NCI-H1105 (cell line): ENCODE data around the gene RASSF3.
"Not testable (repeated sequence)": the region's sequence is repeated elsewhere in the genome, so short reads cannot be mapped to it uniquely, and the experiment has no call there.

ENCODE experiments used
- DNase-seq: peaks from one replicate; lab custom pipeline; 2025; lab: John Stamatoyannopoulos, UW

Gene RASSF3

DNA sequence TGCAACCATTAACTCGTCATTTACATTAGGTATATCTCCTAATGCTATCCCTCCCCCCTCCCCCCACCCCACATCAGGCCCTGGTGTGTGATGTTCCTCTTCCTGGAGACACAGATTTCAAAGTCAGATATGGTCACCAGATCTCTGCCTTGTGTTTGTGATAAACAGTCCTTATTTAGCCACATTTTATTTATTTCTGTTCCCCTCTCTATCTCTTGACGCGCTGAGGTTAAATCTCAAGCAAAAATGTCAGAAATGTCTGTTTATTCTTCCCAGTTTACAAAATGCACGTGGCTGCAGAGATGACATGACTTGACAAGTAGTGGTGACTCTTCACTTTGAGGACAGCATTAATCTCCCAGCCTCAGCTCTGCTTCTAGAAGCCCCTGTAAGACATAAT, 11.5 kb upstream of the RASSF3 start:
- DNase-seq = no peak

DNA sequence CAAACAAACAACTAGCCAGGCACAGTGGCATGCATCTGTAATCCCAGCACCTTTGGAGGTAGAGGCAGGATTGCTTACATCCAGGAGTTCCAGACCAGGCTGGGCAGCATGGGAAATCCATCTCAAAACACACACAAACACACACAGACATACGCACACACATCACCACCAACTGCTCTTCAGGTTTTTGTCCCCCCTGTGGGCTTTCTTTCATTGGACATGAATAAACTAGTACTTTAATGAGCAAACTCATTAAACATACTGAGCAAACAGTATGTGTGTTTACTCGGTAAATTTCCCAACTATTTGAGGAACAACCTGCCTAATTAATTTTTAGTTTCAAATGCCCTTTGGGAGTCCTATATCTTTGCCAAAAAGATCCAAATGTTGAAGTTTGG, 10.1 kb upstream of the RASSF3 start:
- peak; percentile 74 for DNase-seq

GRCh38 chr12:64603183-64603841, 7.0 kb upstream of the RASSF3 start:
- no peak for DNase-seq

GRCh38 chr12:64608901-64609535, 1.3 kb upstream of the RASSF3 start:
- DNase-seq = no peak

GRCh38 chr12:64609536-64610078, 688 bp upstream of the RASSF3 start:
- DNase-seq = no peak

- peak; percentile 35 for DNase-seq
Measured at GRCh38 chr12:64610660-64611340, 505 bp downstream of the RASSF3 start.

- DNase-seq = no peak
Measured at GRCh38 chr12:64611341-64612284, 1.3 kb downstream of the RASSF3 start.

DNA sequence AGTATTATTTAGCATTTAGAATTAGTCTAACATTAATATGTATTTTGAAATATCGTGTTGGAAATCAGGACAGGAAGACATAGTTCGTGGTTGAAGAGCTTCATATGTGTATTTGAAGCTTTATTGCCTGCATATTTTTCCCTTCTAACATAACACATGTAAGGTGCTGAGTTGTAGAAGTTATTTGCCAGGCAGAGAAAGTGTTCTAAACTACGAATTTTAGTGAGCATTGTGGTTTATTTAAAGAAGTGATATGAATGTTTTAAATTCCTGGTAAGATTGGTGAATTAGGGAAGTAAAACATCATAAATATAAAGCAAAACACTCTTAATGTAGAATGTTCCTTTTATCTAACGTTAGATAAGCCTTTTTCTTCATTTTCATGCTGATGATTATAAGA, 2.5 kb downstream of the RASSF3 start:
- no peak for DNase-seq

GRCh38 chr12:64613775-64614398, 3.6 kb downstream of the RASSF3 start:
- DNase-seq = not testable (repeated sequence)

DNA sequence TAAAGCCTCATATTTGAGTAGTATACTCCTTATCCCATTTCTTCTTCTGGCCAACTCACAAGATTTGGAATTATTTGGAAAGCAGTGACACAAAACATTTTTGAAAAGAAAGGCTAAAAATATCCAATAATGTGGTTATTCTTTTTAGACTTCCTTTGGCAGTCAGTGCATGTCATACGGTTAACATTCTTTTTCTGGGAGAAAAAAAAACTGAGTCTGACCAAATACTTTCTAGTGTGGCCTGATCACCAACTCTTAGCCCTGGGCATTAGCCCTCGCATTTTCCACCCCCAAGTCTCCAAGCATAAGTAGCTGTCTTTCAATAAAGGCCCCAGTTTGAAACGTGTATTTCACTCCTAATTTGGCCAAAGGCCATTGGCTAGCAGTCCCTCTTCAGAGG, 5.9 kb downstream of the RASSF3 start:
- DNase-seq = no peak

DNA sequence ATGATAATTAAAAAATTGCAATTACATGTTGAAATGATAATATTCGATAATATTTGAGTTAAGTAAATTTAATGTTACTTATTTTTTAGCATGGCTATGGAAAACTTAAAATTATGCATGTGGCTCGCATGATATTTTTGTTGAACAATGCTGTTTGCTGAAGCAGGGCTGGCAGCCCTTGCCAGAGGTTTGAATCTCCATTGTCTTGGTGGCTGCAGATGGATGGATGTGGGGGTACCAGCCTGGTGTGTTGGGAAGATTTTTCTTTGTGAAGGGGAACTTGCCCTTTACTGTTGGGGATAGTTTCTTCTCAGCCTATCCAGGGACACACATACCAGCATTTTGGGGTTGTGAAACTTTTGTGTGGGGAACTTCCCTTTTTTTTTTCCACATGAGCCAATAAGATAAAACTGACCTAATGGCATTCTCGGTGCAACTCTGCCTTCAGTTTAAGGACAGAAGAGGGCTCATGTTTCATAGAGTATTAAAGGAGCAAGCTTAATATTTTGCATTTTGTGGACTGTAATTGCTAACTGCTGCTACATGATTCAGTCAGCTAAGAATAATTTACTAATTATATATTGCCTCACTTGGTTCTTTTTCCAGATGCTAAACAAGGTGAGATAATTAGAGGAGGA, 8.8 kb downstream of the RASSF3 start:
- DNase-seq = no peak

GRCh38 chr12:64621257-64621942, 11.1 kb downstream of the RASSF3 start:
- DNase-seq = no peak

DNA sequence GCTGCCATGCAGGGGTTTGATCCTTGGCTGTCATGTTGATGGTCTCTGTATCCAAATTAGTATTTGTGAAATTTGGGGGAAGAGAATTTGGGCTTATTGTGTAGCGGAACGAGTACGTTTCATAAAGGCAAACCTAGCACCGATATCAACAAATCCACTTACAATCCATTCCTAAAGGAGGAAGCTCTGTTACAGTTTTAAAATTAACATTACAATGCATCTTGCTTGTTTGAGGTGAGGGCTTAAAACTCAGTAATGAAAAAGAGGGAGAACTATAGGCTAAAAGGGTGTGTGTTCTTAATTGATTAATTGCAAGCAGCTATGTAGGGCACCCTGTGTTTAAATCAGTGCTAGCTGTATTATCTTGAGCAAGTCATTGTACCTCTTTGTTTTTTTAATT, 13.7 kb downstream of the RASSF3 start:
- DNase-seq = no peak

GRCh38 chr12:64625243-64626077, 15.2 kb downstream of the RASSF3 start:
- DNase-seq = no peak

DNA sequence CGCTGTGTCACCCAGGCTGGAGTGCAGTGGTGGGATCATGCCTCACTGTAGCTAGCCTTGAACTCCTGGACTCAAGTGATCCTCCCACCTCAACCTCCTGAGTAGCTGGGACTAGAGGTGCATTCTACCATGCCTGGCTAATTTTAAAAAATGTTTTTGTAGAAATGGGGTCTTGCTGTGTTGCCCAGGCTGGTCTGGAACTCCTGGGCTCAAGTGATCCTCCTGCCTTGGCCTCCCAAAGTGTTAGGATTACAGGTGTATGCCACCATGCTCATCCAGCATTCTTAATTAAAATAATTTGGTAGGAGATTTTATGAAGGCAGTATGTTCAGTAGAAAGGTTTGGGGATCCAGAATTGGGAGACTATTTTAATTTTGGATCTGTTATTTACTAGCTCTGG, 16.3 kb downstream of the RASSF3 start:
- not testable (repeated sequence) for DNase-seq

DNA sequence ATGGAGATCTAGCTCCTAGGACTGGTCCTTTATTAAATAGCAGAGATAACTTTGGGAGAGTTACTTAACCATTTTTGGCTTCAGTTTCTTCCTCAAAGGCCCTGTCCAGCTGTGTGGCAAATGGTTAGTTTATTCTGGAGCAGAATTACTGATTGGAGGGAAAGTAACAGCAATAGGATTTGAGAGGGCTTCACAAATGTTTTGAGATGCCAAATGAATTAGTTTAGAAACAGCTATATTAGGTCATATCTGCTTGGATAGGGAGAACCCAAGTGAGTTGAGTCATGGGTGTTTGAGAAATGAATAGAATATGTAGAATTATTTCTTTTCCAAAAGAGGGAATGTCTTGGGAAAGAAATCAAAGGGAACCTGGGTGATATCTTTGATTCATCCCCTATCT, 17.5 kb downstream of the RASSF3 start:
- no peak for DNase-seq

DNA sequence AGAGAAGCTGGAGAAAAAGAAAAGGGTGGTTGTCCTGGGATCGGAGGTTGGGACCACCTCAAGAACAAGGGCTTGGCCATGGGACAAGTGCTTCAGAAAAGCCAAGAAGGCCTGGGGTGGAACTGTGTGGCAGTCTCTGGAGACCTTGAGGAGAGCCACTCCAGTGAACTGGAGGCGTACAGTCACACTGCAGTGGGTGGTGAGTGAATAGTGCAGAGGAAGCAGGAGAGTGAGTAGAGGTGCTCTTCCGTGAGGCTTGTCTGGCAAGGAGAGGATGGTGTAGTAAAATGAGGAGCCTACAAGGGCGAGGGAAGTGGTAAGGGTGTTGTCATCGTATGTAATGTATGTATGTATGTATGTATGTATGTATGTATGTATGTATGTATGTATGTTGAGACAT, 20.9 kb downstream of the RASSF3 start:
- DNase-seq = no peak

- DNase-seq = no peak
Measured at GRCh38 chr12:64633011-64633939, 23.0 kb downstream of the RASSF3 start.
